ENCODE results near the gene MFGE8. TPM values are rescaled to one million over a fixed set of nuclear protein-coding genes. Genes with fewer than 3 reads are reported as not detected.

Gene MFGE8
- total and polyA plus RNA-seq, 2 donors: 47.4 to 356 TPM

DNA sequence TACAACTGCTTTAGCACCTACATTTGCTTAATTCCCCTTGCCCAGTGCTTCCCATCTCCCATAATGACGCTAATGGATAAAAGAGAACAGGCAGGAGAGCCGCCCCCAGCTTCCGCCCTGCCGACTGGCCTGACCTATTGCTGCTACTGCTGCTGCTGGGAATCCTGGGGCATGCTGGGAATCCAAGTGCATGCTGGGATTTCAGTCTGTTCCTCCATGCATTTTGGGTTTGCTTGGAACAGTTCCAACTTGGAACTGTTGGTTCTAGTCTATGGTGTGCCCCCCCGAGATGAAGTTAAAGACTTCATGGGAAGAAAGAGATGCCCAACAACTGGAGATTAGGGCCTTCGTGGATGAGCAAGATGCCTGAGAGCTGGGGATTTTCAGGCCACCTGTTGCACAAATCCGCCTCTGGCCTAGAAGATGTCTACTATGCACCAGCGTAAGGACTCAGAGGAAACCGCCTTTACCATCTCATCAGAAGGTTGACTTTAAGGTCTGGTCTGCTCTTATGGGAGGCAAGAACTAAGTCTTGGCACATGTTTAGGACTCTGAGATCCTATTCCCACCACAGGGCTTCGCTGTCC lies 46.8 kb downstream of the MFGE8 start:
- no peak overlapping the region for H3K4me3 ChIP-seq (ENCODE audit: low read depth, low read length)
- no peak overlapping the region for H3K27ac ChIP-seq (ENCODE audit: low read depth)
- no peaks in the 10 kb centered on the region for H3K4me1 ChIP-seq (ENCODE audit: insufficient read depth)
- DNase-seq (ENCODE audit: extremely low spot score): no peak
- 91% methylated on average over 10 of the region's 10 CpGs for WGBS
- H3K36me3 ChIP-seq (ENCODE audit: insufficient read depth): no peaks in the 10 kb centered on the region

DNA sequence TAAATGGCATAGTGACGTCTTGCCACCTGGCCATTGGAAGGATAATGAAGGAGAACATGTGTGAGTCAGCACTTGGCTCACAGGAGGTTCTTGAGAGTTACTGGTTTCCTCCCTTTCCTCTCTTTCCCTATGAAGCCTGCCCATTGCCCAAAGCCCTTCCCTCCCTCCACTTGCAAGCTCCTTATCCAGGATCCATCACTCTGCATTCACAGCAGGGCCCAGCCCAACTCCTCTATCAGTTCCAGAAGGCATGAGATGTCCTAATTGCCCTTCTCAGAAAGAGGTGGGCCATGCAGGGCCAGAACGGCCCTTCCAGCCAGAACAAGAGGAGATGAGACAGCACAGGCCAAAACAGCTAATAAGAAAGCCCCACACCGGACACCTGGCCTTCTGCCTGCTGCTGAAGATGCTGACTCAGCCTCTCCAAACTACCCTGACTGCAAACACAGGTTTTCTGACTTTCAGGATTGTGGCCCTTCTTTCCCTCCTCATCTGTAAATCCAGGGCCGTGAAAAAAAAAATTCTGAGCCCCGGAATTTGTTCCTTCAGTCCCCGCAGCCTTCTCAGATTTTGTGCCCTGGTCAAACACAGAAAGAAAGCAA lies 47.6 kb downstream of the MFGE8 start:
- DNase-seq (ENCODE audit: extremely low spot score): no peak
- no peak overlapping the region for H3K4me3 ChIP-seq (ENCODE audit: low read depth, low read length)
- 68% methylated on average over 6 of the region's 6 CpGs for WGBS
- H3K4me1 ChIP-seq (ENCODE audit: insufficient read depth): no peaks in the 10 kb centered on the region
- H3K36me3 ChIP-seq (ENCODE audit: insufficient read depth): no peaks in the 10 kb centered on the region
- no peak overlapping the region for H3K27ac ChIP-seq (ENCODE audit: low read depth)

DNA sequence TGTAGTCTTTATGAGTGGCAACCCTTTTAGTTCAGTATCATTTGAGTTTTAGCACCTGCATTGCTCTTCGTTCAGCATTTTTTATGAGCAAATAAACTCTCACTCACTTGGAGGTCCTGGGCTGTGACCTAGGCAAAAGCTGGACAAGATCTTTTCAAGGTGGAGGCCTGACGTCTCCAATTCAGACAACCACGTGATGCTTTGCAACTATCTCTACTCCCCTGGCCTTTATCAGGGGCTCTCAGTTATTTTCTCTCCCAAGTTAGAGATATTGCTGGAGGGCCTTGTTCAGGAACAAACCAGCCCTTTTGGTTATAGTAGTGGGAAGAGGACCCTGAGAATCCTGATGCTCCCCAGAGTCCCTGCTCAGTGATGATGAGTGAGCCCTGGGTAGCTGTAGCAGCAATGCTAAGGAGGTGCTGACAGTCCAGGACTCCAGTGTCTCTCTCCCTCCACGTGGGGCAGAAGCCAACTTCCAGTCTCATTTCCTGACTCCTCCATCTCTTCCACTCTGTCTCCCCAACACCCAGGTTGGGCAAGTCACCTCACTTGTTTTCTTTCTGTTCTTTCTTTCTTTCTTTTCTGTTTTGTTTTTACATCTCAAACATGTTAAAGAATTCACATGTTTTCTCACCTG lies 48.2 kb downstream of the MFGE8 start:
- H3K4me1 ChIP-seq (ENCODE audit: insufficient read depth): no peaks in the 10 kb centered on the region
- no peak for DNase-seq (ENCODE audit: extremely low spot score)
- no peak overlapping the region for H3K4me3 ChIP-seq (ENCODE audit: low read depth, low read length)
- H3K36me3 ChIP-seq (ENCODE audit: insufficient read depth): no peaks in the 10 kb centered on the region
- H3K27ac ChIP-seq (ENCODE audit: low read depth): no peak overlapping the region
- 50% methylated on average over 4 of the region's 4 CpGs for WGBS

DNA sequence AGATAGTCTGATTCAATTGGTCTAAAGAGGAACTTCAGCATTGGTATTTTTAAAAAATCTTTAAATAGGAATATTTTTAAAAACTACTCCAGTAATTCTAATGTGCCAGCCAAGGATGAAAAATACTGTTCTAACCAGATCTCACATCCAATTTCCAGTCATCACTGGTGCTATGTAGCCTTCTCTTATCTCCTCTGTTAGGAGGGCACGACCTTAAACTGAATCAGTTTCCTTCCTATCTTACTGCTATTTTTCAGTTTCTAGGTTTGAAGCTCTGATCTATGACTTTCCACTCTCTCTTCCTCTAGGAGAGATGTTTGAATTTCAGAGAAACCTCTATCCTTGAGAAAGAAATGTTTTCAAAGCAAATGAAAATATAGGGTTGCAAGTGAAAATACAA lies 49.8 kb downstream of the MFGE8 start:
- no peak for DNase-seq (ENCODE audit: extremely low spot score)
- 67% methylated on average over 1 of the region's 1 CpG for WGBS
- H3K4me3 ChIP-seq (ENCODE audit: low read depth, low read length): no peak overlapping the region
- H3K4me1 ChIP-seq (ENCODE audit: insufficient read depth): no peaks in the 10 kb centered on the region
- H3K36me3 ChIP-seq (ENCODE audit: insufficient read depth): no peaks in the 10 kb centered on the region
- H3K27ac ChIP-seq (ENCODE audit: low read depth): no peak overlapping the region

DNA sequence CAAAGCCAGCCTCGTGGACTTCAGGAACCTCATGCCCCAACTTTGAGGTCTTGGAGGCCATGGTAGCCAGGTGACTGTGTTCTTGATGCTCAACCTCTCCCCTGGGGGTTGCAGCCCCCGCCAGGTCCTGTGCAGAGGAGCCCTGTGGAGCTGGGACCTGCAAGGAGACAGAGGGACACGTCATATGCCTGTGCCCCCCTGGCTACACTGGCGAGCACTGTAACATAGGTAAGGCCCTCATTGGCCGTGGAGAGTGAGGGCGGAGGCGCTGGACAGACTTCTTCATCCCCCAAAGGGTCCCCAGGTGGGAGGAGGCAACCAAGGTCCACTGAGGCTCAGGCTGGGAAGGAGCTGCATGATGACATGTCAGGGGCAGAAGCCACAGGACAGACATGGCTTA lies 53.0 kb downstream of the MFGE8 start:
- no peak for DNase-seq (ENCODE audit: extremely low spot score)
- Histone ChIP-seq H3K36me3 (ENCODE audit: insufficient read depth) (no peaks in the 10 kb centered on the region), H3K4me3 (ENCODE audit: low read depth, low read length) (no peak overlapping the region), H3K4me1 (ENCODE audit: insufficient read depth) (no peaks in the 10 kb centered on the region), H3K27ac (ENCODE audit: low read depth) (no peak overlapping the region)
- 78% methylated on average over 7 of the region's 7 CpGs for WGBS

DNA sequence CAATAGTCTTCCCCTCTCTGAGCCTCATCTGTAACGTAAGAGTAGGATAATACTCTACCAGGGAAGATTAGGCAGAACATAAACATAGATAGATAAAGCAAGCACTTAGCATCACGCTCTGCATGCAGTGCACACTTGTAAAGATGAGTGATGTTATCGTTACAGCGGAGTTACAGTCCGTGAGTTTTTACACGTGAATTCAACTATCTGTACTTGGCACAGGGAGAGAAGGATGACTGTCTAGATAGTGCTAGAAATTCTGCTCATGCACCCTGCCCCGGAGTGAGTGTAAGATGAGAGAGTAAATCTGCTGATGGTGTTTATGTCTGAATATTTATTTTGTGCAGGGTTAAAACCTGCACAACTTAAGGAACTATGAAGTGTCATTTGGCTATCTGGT lies 53.6 kb downstream of the MFGE8 start:
- DNase-seq (ENCODE audit: extremely low spot score): no peak
- H3K27ac ChIP-seq (ENCODE audit: low read depth): no peak overlapping the region

DNA sequence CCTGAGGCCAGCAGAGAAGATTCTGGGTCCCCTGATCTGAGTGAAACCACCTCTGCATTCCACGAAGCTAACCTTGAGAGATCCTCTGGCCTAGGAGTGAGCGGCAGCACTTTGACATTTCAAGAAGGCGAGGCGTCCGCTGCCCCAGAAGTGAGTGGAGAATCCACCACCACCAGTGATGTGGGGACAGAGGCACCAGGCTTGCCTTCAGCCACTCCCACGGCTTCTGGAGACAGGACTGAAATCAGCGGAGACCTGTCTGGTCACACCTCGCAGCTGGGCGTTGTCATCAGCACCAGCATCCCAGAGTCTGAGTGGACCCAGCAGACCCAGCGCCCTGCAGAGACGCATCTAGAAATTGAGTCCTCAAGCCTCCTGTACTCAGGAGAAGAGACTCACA lies 54.2 kb downstream of the MFGE8 start:
- no peak for DNase-seq (ENCODE audit: extremely low spot score)
- Histone ChIP-seq H3K4me3 (ENCODE audit: low read depth, low read length) (no peak overlapping the region), H3K4me1 (ENCODE audit: insufficient read depth) (no peaks in the 10 kb centered on the region), H3K27ac (ENCODE audit: low read depth) (no peak overlapping the region), H3K36me3 (ENCODE audit: insufficient read depth) (no peaks in the 10 kb centered on the region)
- WGBS: 84% methylated on average over 11 of the region's 11 CpGs

More for the DNA sequence above, 53.6 kb downstream of the MFGE8 start:
- no peaks in the 10 kb centered on the region for H3K4me1 ChIP-seq (ENCODE audit: insufficient read depth)
- no peaks in the 10 kb centered on the region for H3K36me3 ChIP-seq (ENCODE audit: insufficient read depth)
- 19% methylated on average over 7 of the region's 7 CpGs for WGBS
- H3K4me3 ChIP-seq (ENCODE audit: low read depth, low read length): no peak overlapping the region

DNA sequence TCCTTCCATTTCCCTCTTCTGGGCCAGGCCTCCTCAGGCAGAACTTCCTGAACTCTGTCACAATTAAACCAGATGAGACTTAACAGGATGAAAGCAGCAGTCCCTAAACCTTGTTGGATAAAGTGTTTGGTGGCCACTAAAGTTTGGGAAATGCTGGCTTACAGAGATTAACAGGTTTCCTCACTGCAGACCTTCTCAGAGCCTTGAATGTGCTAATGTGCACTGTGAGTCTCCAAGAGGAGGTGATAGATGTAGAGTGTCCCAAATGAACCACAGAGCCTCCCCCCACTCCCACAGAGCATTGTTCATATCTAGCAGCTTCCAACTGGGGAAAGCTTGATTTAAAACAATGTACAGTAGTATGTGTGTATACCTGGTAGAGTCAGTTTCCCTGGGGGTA lies 60.7 kb downstream of the MFGE8 start:
- no peak for DNase-seq (ENCODE audit: extremely low spot score)
- H3K36me3 ChIP-seq (ENCODE audit: insufficient read depth): no peaks in the 10 kb centered on the region
- H3K4me3 ChIP-seq (ENCODE audit: low read depth, low read length): no peak overlapping the region
- no peak overlapping the region for H3K27ac ChIP-seq (ENCODE audit: low read depth)
- no peaks in the 10 kb centered on the region for H3K4me1 ChIP-seq (ENCODE audit: insufficient read depth)

DNA sequence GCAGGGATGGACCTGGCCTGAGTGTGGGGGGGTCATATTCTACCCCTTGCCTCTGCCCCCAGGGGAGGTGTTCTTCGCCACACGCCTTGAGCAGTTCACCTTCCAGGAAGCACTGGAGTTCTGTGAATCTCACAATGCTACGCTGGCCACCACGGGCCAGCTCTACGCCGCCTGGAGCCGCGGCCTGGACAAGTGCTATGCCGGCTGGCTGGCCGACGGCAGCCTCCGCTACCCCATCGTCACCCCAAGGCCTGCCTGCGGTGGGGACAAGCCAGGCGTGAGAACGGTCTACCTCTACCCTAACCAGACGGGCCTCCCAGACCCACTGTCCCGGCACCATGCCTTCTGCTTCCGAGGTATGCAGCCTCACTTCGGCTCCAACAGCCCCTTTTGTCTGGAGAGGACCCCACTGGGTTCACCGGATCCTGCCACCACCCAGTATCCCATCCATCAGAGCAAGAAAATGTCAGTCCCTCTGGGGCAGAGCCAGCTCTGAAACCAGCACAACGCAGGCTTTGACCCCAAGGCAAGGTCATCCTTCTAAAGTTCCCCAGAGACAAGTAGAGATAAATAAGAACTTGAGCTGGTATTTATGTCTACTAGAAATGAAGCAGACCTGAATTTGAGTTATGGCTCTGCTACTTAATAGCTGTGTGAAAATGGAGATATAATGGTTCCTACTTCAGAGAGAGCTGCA lies 63.7 kb downstream of the MFGE8 start:
- WGBS: 80% methylated on average over 22 of the region's 22 CpGs
- no peak for DNase-seq (ENCODE audit: extremely low spot score)
- H3K4me3 ChIP-seq (ENCODE audit: low read depth, low read length): no peak overlapping the region
- no peaks in the 10 kb centered on the region for H3K36me3 ChIP-seq (ENCODE audit: insufficient read depth)
- H3K27ac ChIP-seq (ENCODE audit: low read depth): no peak overlapping the region
- no peaks in the 10 kb centered on the region for H3K4me1 ChIP-seq (ENCODE audit: insufficient read depth)

Other genes starting within 250 kb of the MFGE8 start
- 5.0 TPM for gene ACAN, start 109.9 kb downstream of the MFGE8 start, total RNA-seq
- gene ACAN, start 109.9 kb downstream of the MFGE8 start, polyA plus RNA-seq: 0.71 TPM
- 6.6 TPM for gene HAPLN3, start 17.8 kb downstream of the MFGE8 start, total RNA-seq
- 9.2 TPM for gene HAPLN3, start 17.8 kb downstream of the MFGE8 start, polyA plus RNA-seq
- gene ABHD2, start 175.1 kb upstream of the MFGE8 start, total RNA-seq: 41.0 TPM
- gene ABHD2, start 175.1 kb upstream of the MFGE8 start, polyA plus RNA-seq: 16.0 TPM